Calu3 (cell line): Measurements from ENCODE around the gene DNAAF1. TPM values are rescaled to one million over a fixed set of nuclear protein-coding genes. Genes with fewer than 3 reads are reported as not detected.

Experiments
- BruUV-seq: library from RNA; stranded (reverse); fragments of 400-500 nt; replicated peaks from 2 replicates; lab custom pipeline; 2021; lab: Mats Ljungman, UMichigan
- CTCF ChIA-PET: fragments of 300-600 bp; sonication (Branson Sonifier 250); formaldehyde crosslinking; loops from one replicate; lab custom pipeline; 2022; ENCODE audit warnings: antibody characterized with exemption; lab: Charles Lee
- DNase-seq: peaks from one replicate; pipeline ENCODE4 v3.0.0; 2022
- H3K27ac Mint-ChIP-seq: one replicate; pipeline ENCODE4 v1.8.0; 2022; ENCODE audit warnings: mixed read lengths; ENCODE audit not compliant: unreplicated experiment
- H3K27me3 Mint-ChIP-seq: one replicate; pipeline ENCODE4 v1.8.0; 2022; ENCODE audit warnings: mixed read lengths; ENCODE audit not compliant: unreplicated experiment
- H3K36me3 Mint-ChIP-seq: one replicate; pipeline ENCODE4 v1.8.0; 2022; ENCODE audit warnings: mild to moderate bottlenecking, moderate library complexity, mixed read lengths; ENCODE audit not compliant: insufficient read depth, unreplicated experiment
- H3K4me1 Mint-ChIP-seq: one replicate; pipeline ENCODE4 v1.8.0; 2022; ENCODE audit warnings: mild to moderate bottlenecking, low read depth, mixed read lengths; ENCODE audit not compliant: unreplicated experiment
- H3K4me3 Mint-ChIP-seq: one replicate; pipeline ENCODE4 v1.8.0; 2022; ENCODE audit warnings: mild to moderate bottlenecking, low read depth, moderate library complexity, mixed read lengths; ENCODE audit not compliant: unreplicated experiment
- H3K9me3 Mint-ChIP-seq: one replicate; pipeline ENCODE4 v1.8.0; 2022; ENCODE audit warnings: low read depth, mixed read lengths; ENCODE audit not compliant: unreplicated experiment
- CTCF ChIP-seq: fragments of 200-600 bp; IDR thresholded peaks from one replicate; pipeline ENCODE4 v1.8.0; 2022; ENCODE audit warnings: antibody characterized with exemption; ENCODE audit not compliant: unreplicated experiment
- intact Hi-C: fragments of 100-400 bp; cut with micrococcal nuclease; formaldehyde crosslinking; loops from one replicate; pipeline ENCODE4 v1.10.0; 2022; ENCODE audit not compliant: unreplicated experiment
- total RNA-seq: library from RNA; stranded (reverse); gene quantifications from 2 replicates; pipeline ENCODE4 v1.2.3, GENCODE V29; 2022

DNAAF1 gene
- total RNA-seq, 1 experiment from 2014 or later, result not detected

GRCh38 chr16:84137769-84138357, 7.2 kb upstream of the DNAAF1 start:
- no peak for TF ChIP-seq CTCF
- H3K4me1 Mint-ChIP-seq, result peaks cover 9% of the 10 kb centered on the region
- H3K9me3 Mint-ChIP-seq, result no peaks in the 10 kb centered on the region
- CTCF ChIA-PET, result interaction anchor here (0.6 kb wide), 2 partner anchors 9 to 91 kb away, joined by 3 to 4 read pairs; no protein-coding TSS in a partner anchor
- intact Hi-C loops, result no loop called here
- no peaks in the 10 kb centered on the region for H3K36me3 Mint-ChIP-seq
- no peak overlapping the region for H3K27ac Mint-ChIP-seq
- no peak overlapping the region for H3K4me3 Mint-ChIP-seq
- BruUV-seq, result no TSS peak
- DNase-seq, result no peak
- H3K27me3 Mint-ChIP-seq, result no peaks in the 10 kb centered on the region

GRCh38 chr16:84138500-84138823, 6.6 kb upstream of the DNAAF1 start:
- Mint-ChIP-seq H3K27me3 (no peaks in the 10 kb centered on the region), H3K36me3 (peaks cover under 1% of the 10 kb centered on the region), H3K27ac (no peak overlapping the region), H3K4me1 (peaks cover 9% of the 10 kb centered on the region), H3K4me3 (no peak overlapping the region), H3K9me3 (no peaks in the 10 kb centered on the region)
- no peak for DNase-seq
- BruUV-seq, result no TSS peak
- TF ChIP-seq CTCF, result no peak
- intact Hi-C loops, result no loop called here
- CTCF ChIA-PET, result no interaction called here

- BruUV-seq, result no TSS peak
- Mint-ChIP-seq H3K4me3 (no peak overlapping the region), H3K4me1 (peaks cover 9% of the 10 kb centered on the region), H3K27me3 (no peaks in the 10 kb centered on the region), H3K9me3 (no peaks in the 10 kb centered on the region), H3K27ac (no peak overlapping the region), H3K36me3 (peaks cover 6% of the 10 kb centered on the region)
- CTCF ChIA-PET, result interaction anchor here (0.8 kb wide), 1 partner anchor 98 kb away, joined by 3 read pairs; no protein-coding TSS in a partner anchor
- intact Hi-C loops, result no loop called here
- TF ChIP-seq CTCF, result no peak
- DNase-seq, result peak; percentile 21
These were observed 6.1 kb upstream of the DNAAF1 start for GRCh38 chr16:84138824-84139627.

- Mint-ChIP-seq H3K36me3 (peaks cover 13% of the 10 kb centered on the region), H3K27me3 (no peaks in the 10 kb centered on the region), H3K4me1 (peaks cover 9% of the 10 kb centered on the region), H3K9me3 (no peaks in the 10 kb centered on the region), H3K4me3 (no peak overlapping the region), H3K27ac (no peak overlapping the region)
- intact Hi-C loops, result no loop called here
- CTCF ChIA-PET, result interaction anchor here (0.8 kb wide), 1 partner anchor 99 kb away, joined by 3 read pairs; no protein-coding TSS in a partner anchor
- no peak for TF ChIP-seq CTCF
- no TSS peak for BruUV-seq
- DNase-seq, result no peak
These were observed 5.4 kb upstream of the DNAAF1 start for GRCh38 chr16:84139628-84140258.
